Measurements from ENCODE around the gene DNAH10. TPM values are rescaled to one million over a fixed set of nuclear protein-coding genes. Genes with fewer than 3 reads are reported as not detected.

The DNAH10 gene
- total RNA-seq, 4 donors from 2014 or later = under 0.01 to 1.7 (median 0.28) TPM

- Histone ChIP-seq H3K4me3 (peak overlapping the region in 1 of 4 donors; percentile 25), H3K9me3 (no peaks in the 10 kb centered on the region), H3K4me1 (peaks cover 0 to 9% (median 0%) of the 10 kb centered on the region in 4 donors), H3K27me3 (no peaks in the 10 kb centered on the region), H3K27ac (peak overlapping the region in 2 of 4 donors; percentile 65 to 87), H3K36me3 (peaks cover 0 to 15% (median 0%) of the 10 kb centered on the region in 3 donors)
- no peak for DNase-seq
- TF ChIP-seq CTCF (IDR thresholded peaks at IDR 0.05) (no peak), POLR2A (IDR thresholded peaks at IDR 0.05) (no peak)
Measured at GRCh38 chr12:123948401-123948795, 186.3 kb downstream of the DNAH10 start.

- no peaks in the 10 kb centered on the region for H3K9me3 ChIP-seq
- H3K36me3 ChIP-seq = peaks cover 0 to 10% (median 0%) of the 10 kb centered on the region in 3 donors
- peak overlapping the region in 3 of 4 donors; percentile 35 to 87 (median 65) for H3K27ac ChIP-seq
- peak in 2 of 3 donors; percentile 70 to 79 for DNase-seq
- peak overlapping the region in 1 of 4 donors; percentile 25 for H3K4me3 ChIP-seq
- no peaks in the 10 kb centered on the region for H3K27me3 ChIP-seq
- TF ChIP-seq CTCF (IDR thresholded peaks at IDR 0.05) (no peak), POLR2A (IDR thresholded peaks at IDR 0.05) (peak in 1 of 2 donors; percentile 10)
- peaks cover 0 to 9% (median 0%) of the 10 kb centered on the region in 4 donors for H3K4me1 ChIP-seq
Measured at GRCh38 chr12:123948796-123949769, 187.0 kb downstream of the DNAH10 start.

DNA sequence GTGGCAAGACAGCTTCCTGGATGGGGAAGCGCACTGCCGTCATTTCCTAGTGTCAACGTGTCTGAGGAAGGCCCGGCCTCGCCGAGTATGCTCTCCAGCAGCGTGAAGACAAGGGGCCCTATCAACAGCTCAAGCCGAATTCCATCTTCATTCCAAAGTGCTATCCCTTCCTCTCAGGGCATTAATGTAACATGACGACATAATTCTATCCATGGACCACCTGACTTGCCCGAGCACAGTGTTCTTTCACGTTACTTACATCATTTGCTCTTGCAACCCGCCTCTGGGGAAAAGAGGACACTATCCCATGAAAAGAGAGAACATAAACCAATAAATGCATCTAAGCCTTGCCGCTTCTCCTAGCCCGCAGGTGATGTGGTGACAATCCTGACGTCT, 187.7 kb downstream of the DNAH10 start:
- Histone ChIP-seq H3K4me1 (peaks cover 0 to 9% (median 0%) of the 10 kb centered on the region in 4 donors), H3K9me3 (no peaks in the 10 kb centered on the region), H3K27ac (peak overlapping the region in 3 of 4 donors; percentile 35 to 87 (median 65)), H3K4me3 (no peak overlapping the region), H3K36me3 (peaks cover 0 to 6% (median 0%) of the 10 kb centered on the region in 3 donors), H3K27me3 (no peaks in the 10 kb centered on the region)
- no peak for TF ChIP-seq CTCF (IDR thresholded peaks at IDR 0.05)
- no peak for TF ChIP-seq POLR2A (IDR thresholded peaks at IDR 0.05)
- DNase-seq = no peak

DNA sequence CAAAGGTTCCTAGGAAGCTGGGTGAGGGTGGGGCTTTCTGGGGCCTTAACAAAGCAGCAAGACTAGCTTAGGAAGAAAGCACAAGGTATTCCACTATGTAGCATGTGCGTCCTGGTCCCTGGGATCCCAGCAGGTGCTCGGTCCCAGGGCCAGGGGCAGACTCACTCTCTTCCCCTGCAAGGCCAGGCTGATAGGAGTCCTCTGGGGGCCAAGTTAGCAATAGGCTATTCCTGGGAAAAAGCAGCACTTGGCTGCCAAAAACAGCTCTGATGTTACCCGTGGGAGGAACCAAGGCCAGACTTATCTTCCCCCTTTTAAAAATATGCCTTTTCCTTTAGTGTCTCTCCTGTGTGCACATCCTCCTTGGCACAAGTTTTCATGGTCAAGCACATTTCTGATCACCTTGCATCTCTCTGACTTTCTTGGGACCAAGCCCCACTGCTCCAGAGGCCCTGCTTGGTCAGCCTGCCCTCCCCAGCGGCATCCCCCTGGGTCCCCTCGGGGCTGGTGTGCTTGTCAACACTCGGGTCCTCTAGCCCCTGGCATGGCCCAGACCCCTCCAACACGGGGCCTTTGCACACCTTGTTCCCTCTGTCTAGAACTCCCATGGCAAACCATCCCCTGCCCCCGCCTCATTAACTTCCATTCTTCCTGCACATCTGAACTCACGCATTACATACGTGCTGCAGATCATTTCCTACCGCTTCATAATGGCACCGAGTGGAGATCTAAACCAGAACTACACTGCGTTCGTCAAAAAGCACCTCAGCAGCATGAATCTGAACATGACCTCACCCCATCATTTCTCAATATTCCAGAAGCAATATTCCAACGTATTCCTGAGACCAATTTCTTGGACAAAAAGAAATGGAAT, 188.6 kb downstream of the DNAH10 start:
- no peaks in the 10 kb centered on the region for H3K27me3 ChIP-seq
- no peak overlapping the region for H3K27ac ChIP-seq
- peaks cover 0 to 9% (median 0%) of the 10 kb centered on the region in 4 donors for H3K4me1 ChIP-seq
- no peaks in the 10 kb centered on the region for H3K36me3 ChIP-seq
- no peaks in the 10 kb centered on the region for H3K9me3 ChIP-seq
- no peak overlapping the region for H3K4me3 ChIP-seq
- DNase-seq = peak in 1 of 3 donors; percentile 35
- no peak for TF ChIP-seq CTCF (IDR thresholded peaks at IDR 0.05)
- no peak for TF ChIP-seq POLR2A (IDR thresholded peaks at IDR 0.05)

GRCh38 chr12:123951467-123951866, 189.4 kb downstream of the DNAH10 start:
- Histone ChIP-seq H3K4me1 (peaks cover 0 to 9% (median 0%) of the 10 kb centered on the region in 4 donors), H3K27ac (no peak overlapping the region), H3K9me3 (no peaks in the 10 kb centered on the region), H3K36me3 (no peaks in the 10 kb centered on the region), H3K4me3 (no peak overlapping the region), H3K27me3 (no peaks in the 10 kb centered on the region)
- no peak for TF ChIP-seq POLR2A (IDR thresholded peaks at IDR 0.05)
- no peak for TF ChIP-seq CTCF (IDR thresholded peaks at IDR 0.05)
- no peak for DNase-seq
